Uterus (tissue), 2 donors: Measurements from ENCODE around the gene SERTM1.

ENCODE experiments used
- POLR2A ChIP-seq, 2 donors: fragments of 450-650 bp; IDR thresholded peaks; one replicate each; pipeline ENCODE4 v1.6.1; 2016; ENCODE audit warnings: antibody characterized with exemption in 2 of 2, mild to moderate bottlenecking in 1 of 2, moderate library complexity in 1 of 2
- TF ChIP-seq, protein P1 (sequence below), 4 experiments: fragments of 200-600 bp in 2 of 4; fragments of 450-650 bp in 2 of 4; sonication (generic) in 2 of 4; IDR thresholded peaks; one replicate each; pipeline ENCODE4 v1.5.1; 2016 to 2019; ENCODE audit warnings: antibody characterized with exemption in 4 of 4, mild to moderate bottlenecking in 2 of 4, moderate library complexity in 1 of 4

DNA sequence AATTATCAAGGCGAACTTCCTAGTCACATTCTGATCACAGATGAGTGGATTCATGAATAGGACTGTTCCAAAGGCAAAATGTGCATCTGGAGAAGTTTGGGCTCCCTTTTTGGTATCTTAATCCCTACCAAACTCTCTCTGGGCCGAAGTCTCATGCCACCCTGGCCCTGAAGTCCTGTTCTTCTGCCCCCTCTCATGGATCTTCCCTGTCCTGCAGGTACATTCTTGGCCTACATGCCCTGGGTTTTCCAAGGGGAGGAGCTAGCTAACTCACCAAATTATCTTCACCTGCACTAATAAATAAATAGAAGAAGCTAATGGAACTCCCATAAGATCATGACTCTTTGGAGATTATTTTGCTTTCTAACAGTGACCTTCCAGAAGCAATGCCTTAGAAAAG is 50.3 kb downstream of the SERTM1 start:
- TF ChIP-seq, protein P1, sequence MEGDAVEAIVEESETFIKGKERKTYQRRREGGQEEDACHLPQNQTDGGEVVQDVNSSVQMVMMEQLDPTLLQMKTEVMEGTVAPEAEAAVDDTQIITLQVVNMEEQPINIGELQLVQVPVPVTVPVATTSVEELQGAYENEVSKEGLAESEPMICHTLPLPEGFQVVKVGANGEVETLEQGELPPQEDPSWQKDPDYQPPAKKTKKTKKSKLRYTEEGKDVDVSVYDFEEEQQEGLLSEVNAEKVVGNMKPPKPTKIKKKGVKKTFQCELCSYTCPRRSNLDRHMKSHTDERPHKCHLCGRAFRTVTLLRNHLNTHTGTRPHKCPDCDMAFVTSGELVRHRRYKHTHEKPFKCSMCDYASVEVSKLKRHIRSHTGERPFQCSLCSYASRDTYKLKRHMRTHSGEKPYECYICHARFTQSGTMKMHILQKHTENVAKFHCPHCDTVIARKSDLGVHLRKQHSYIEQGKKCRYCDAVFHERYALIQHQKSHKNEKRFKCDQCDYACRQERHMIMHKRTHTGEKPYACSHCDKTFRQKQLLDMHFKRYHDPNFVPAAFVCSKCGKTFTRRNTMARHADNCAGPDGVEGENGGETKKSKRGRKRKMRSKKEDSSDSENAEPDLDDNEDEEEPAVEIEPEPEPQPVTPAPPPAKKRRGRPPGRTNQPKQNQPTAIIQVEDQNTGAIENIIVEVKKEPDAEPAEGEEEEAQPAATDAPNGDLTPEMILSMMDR (IDR thresholded peaks at IDR 0.05): no peak
- TF ChIP-seq POLR2A (IDR thresholded peaks at IDR 0.05): no peak
